Activated T-cell treated with anti-CD3 and anti-CD28 coated beads, Interleukin-2, amount 50 U/mL, for 72 hours (primary cell): Measurements from ENCODE around the gene VPS54. TPM values are rescaled to one million over a fixed set of nuclear protein-coding genes. Genes with fewer than 3 reads are reported as not detected.

Source experiments
- ATAC-seq, 2 donors: fragments of 150-1000 bp; cut with Tn5 transposase; replicated peaks in 1 of 2; 2 replicates each; pipeline ENCODE4 v1.10.0; 2021; ENCODE audit warnings: moderate library complexity in 2 of 2, mild to moderate bottlenecking in 1 of 2
- DNase-seq, 2 donors: peaks; one replicate each; pipeline ENCODE4 v3.0.0; 2021 to 2022; ENCODE audit warnings: mixed read lengths in 1 of 2
- H3K27ac Mint-ChIP-seq: one replicate; pipeline ENCODE4 v1.8.0; 2022; ENCODE audit warnings: mild to moderate bottlenecking, moderate library complexity, mixed read lengths
- H3K27me3 Mint-ChIP-seq: one replicate; pipeline ENCODE4 v1.8.0; 2022; ENCODE audit warnings: low read depth, mixed read lengths
- H3K36me3 Mint-ChIP-seq, 2 donors: one replicate each; pipeline ENCODE4 v1.8.0; 2022; ENCODE audit warnings: mixed read lengths in 2 of 2, mild to moderate bottlenecking in 1 of 2; ENCODE audit not compliant: insufficient read depth in 2 of 2
- H3K4me1 Mint-ChIP-seq: one replicate; pipeline ENCODE4 v1.8.0; 2022; ENCODE audit warnings: low read depth, mixed read lengths
- H3K4me3 Mint-ChIP-seq, 2 donors: one replicate each; pipeline ENCODE4 v1.8.0; 2022; ENCODE audit warnings: mild to moderate bottlenecking in 2 of 2, mixed read lengths in 2 of 2, moderate library complexity in 2 of 2
- H3K9me3 Mint-ChIP-seq, 2 donors: one replicate each; pipeline ENCODE4 v1.8.0; 2022; ENCODE audit warnings: mixed read lengths in 2 of 2
- total RNA-seq, 2 donors: library from RNA; stranded (reverse); gene quantifications; one replicate each; pipeline ENCODE4 v1.2.3, GENCODE V29; 2022

The VPS54 gene
- total RNA-seq, 2 donors from 2014 or later: 12.9 to 13.2 TPM

DNA sequence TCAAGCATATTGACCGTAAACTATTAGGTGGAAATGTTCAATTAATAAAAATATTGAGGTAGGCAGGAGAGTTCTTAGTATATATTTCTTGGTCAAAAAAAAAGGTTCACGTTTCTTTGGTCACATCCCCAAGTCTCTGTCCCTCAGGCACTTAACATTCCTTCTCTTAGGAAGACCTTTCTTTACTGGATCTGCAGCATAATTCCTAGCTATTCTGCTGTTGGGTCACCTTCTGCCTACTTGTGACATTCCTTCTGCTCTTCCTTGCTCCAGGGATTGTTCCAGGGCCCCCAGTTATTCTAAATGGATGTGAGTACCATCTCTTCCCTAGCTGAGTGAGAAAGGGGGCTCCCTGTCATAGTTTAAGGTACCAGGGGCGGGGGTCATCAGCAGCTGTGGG is 173.4 kb downstream of the VPS54 start:
- ATAC-seq (no peak), DNase-seq (no peak)
- Mint-ChIP-seq H3K36me3 (peaks cover 7 to 8% of the 10 kb centered on the region in 2 donors), H3K27ac (no peak overlapping the region), H3K4me3 (peak overlapping the region in 1 of 2 donors; percentile 5), H3K4me1 (peaks cover 59% of the 10 kb centered on the region), H3K27me3 (no peaks in the 10 kb centered on the region), H3K9me3 (peaks cover 0 to 2% of the 10 kb centered on the region in 2 donors)

DNA sequence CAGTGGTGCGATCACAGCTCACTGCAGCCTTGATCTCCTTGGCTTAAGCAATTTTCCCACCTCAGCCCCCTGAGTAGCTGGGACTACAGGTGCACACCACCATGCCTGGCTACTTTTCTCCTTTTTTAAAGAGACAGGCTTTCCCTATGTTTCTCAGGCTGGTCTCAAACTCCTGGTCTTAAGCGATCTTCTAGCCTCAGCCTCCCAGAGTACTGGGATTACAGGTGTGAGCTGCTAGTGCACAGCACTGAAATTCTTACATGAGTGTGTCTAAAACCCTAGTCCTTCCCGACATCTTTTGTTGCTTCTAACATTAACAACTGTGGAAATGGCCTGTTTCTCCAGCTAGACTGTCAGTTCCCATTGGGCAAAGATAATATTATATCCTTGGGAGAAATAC is 174.6 kb downstream of the VPS54 start:
- no peak overlapping the region for H3K27ac Mint-ChIP-seq
- H3K27me3 Mint-ChIP-seq: no peaks in the 10 kb centered on the region
- peaks cover 63% of the 10 kb centered on the region for H3K4me1 Mint-ChIP-seq
- peaks cover 0 to 2% of the 10 kb centered on the region in 2 donors for H3K9me3 Mint-ChIP-seq
- H3K4me3 Mint-ChIP-seq: peak overlapping the region in 1 of 2 donors; percentile 49
- no peak for ATAC-seq
- no peak for DNase-seq
- H3K36me3 Mint-ChIP-seq: peaks cover 7 to 8% of the 10 kb centered on the region in 2 donors

DNA sequence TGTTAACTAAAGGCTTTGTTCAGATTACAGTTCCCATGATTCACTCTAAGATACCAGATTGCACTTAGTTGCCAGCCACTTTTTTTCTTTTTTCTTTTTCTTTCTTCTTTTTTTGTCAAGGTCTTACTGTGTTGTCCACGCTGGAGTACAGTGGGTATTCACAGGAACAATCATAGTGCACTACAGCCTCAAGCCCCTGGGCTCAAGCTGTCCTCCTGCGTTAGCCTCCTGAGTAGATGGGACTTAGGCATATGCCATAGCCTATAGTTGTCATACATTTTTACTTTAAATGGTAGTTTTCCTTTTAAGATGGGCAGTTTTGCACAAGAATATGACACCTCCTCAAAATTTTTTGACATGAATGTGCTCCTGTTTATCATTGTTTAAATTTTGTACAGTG is 175.4 kb downstream of the VPS54 start:
- ATAC-seq (no peak), DNase-seq (no peak)
- H3K4me3 Mint-ChIP-seq: peak overlapping the region; percentile 49 to 55
- peaks cover 59% of the 10 kb centered on the region for H3K4me1 Mint-ChIP-seq
- no peaks in the 10 kb centered on the region for H3K27me3 Mint-ChIP-seq
- H3K9me3 Mint-ChIP-seq: peaks cover 0 to 2% of the 10 kb centered on the region in 2 donors
- peak overlapping the region; percentile 4 for H3K27ac Mint-ChIP-seq
- peaks cover 7 to 8% of the 10 kb centered on the region in 2 donors for H3K36me3 Mint-ChIP-seq

DNA sequence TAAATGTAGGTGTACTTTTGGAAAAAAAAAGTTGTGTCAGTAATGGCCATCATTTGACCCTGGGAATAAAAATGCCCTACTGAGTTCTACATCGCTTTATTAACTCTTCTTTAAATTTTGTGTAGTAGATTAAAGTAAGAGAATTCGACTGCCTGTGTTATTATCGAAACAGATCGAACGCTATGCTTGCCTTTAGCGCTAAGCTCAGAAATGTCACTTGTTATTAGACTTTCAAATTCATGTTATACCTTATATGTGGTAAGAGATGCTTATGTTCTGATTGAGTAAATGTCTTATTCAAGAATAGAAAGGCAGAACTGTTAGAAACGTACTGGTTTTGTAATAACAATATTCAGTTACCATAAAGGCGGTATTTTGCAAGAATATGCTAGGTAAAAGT is 176.1 kb downstream of the VPS54 start:
- Mint-ChIP-seq H3K27me3 (no peaks in the 10 kb centered on the region), H3K36me3 (peaks cover 7 to 8% of the 10 kb centered on the region in 2 donors), H3K4me1 (peaks cover 59% of the 10 kb centered on the region), H3K9me3 (peaks cover 0 to 2% of the 10 kb centered on the region in 2 donors), H3K27ac (peak overlapping the region; percentile 95), H3K4me3 (peak overlapping the region; percentile 100)
- DNase-seq (no peak), ATAC-seq (no peak)

DNA sequence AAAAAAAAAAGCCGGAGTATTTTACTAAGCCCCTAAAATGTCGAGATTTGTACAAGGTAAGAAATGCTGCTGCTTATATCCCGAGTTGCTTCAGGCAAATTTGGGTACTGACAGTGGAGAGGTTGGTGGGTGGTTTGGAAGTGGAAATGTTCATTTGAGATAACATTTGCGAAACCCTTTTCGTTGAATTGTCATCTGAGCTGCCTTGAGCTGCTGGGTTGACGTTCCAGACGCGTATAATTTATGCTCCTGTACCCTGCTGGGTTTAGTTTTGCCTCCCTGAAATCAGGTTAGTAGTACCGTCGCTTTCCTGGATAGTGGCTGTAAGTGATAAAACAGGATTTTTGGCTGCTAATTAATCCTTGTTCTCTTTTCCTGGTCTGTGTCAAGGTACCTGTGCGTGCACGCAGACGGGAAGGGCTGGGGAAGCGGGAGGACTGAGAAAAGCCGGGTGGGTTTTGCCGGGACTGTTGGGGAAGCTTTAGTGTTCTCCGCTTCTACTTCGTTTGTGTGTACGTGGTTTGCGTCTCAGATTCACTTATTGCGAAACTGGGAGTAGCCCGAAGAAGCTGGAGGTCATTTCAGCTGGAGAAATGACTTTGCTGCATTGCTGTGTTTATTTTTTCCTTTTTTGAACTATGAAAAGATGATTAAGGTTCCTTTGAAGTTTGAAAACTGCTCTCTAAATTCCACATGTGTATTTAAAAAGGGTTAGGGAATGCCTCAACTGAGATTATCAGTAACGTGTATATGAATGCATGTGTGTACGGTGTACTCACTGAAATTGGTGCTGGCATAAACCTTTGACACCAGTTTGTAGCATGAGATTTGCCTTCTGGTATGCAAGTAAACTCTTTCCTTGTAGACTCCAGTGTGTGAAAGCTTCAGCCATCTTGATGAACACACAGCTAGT is 176.8 kb downstream of the VPS54 start:
- ATAC-seq (no peak), DNase-seq (no peak)
- peaks cover 55% of the 10 kb centered on the region for H3K4me1 Mint-ChIP-seq
- peak overlapping the region; percentile 95 for H3K27ac Mint-ChIP-seq
- peaks cover 5% of the 10 kb centered on the region in 2 donors for H3K36me3 Mint-ChIP-seq
- H3K9me3 Mint-ChIP-seq: peaks cover 0 to 2% of the 10 kb centered on the region in 2 donors
- no peaks in the 10 kb centered on the region for H3K27me3 Mint-ChIP-seq
- H3K4me3 Mint-ChIP-seq: peak overlapping the region; percentile 100

Other genes starting within 250 kb of the VPS54 start
- 10 to 100 TPM; 89.7 to 93.2 TPM for gene UGP2, start 177.5 kb downstream of the VPS54 start, total RNA-seq
- 10 to 100 TPM; 33.1 to 59.4 TPM for gene PELI1, start 125.0 kb upstream of the VPS54 start, total RNA-seq